ENCODE results near the gene MMP1.
"Not testable (repeated sequence)": the region's sequence is repeated elsewhere in the genome, so short reads cannot be mapped to it uniquely, and the experiment has no call there.

The MMP1 gene

GRCh38 chr11:102757823-102758549 is 40.0 kb downstream of the MMP1 start:
- DNase-seq: peak; percentile 64

- no peak for DNase-seq
These were observed 44.7 kb downstream of the MMP1 start for GRCh38 chr11:102753267-102753666.

GRCh38 chr11:102751673-102752072 is 46.3 kb downstream of the MMP1 start:
- no peak for DNase-seq

GRCh38 chr11:102749101-102749722 is 48.7 kb downstream of the MMP1 start:
- DNase-seq: no peak

- DNase-seq: not testable (repeated sequence)
These were observed 51.0 kb downstream of the MMP1 start for GRCh38 chr11:102746746-102747578.

Measured in OCI-M1 (cell line).